Adipose tissue (tissue), 3 donors: ENCODE measurements around the gene LRIT1. TPM values are rescaled to one million over a fixed set of nuclear protein-coding genes. Genes with fewer than 3 reads are reported as not detected.
"Not testable (repeated sequence)": the region's sequence is repeated elsewhere in the genome, so short reads cannot be mapped to it uniquely, and the experiment has no call there.

Source experiments
- H3K27ac ChIP-seq: one replicate; pipeline ENCODE4 v1.5.1; 2013; ENCODE audit warnings: low read depth, low read length
- WGBS, 3 donors: extraction: QIAGEN DNeasy Blood & Tissue Kit; methylation state at CpG; one replicate each; pipeline ENCODE4 v1.1.7; 2013; 5-methylcytosine and 5-hydroxymethylcytosine counted together
- polyA plus RNA-seq, 3 donors: library from polyadenylated mRNA; stranded (reverse); fragments of 200-250 nt; gene quantifications; one replicate each; pipeline ENCODE4 v1.2.3, GENCODE V29; 2013
- donor health status: healthy with polysubstance abuse.
- donor health status: Bipolar disorder and iron deficiency.
- donor health status: healthy.

Gene LRIT1
- polyA plus RNA-seq, result not detected

DNA sequence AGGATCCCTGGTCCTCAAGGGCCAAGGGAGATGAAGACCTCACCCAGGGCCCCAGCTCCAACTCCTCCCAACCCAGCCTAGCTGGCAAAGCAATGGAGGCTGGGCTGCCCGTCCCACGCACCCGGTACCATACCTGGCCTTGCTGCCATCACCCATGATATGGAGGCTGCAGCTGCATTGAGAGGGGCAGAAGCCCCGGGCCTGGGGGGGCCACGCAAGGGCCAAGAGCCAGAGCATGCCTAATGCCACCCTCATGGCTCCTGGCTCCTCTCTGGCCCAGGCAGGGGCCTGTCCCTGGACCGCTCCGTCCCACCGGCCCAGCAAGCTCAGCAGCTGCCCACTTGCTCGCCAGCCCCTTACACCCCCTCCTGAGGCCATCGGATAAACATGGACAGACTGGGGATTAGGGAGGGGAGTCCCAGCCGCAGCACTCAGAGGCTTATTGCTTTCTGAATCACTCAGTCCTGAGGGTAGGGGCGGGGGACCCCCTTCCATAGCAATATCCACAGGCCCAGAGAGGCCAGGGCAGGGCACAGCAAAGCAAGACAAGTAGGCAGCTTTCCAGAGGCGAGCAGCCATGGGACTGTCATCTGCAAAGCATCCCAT is at the start of gene LRIT1:
TSS of gene LRIT1 (minus strand) at position 362 of the 606 bp plus-strand sequence. CDS start at position 255, 107 bp downstream.
- no peak within 1 kb of the TSS for H3K27ac ChIP-seq
- 78 to 84% (median 84%) methylated on average over 13 of the region's 13 CpGs for WGBS, 3 donors

DNA sequence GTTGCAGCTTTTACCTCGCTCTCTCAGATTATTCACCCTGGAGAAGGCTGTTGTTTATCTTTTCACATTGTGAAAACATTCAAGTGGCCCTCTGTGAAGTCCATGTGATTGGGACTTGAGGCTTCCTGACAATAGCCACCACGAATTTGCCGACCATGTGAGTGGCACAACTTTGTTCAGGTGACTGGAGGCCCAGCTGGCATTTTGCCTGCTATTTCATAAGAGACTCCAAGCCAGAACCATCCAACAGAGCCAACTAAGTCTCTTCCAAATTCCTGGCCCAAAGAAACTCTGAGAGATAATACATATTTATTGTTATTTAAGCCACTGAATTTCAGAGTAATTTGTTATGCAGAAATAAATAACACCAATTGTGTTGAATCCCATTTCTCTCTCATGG is 48.9 kb upstream of the LRIT1 start:
- no peak overlapping the region for H3K27ac ChIP-seq
- 55 to 70% (median 67%) methylated on average over 3 of the region's 3 CpGs for WGBS, 3 donors

DNA sequence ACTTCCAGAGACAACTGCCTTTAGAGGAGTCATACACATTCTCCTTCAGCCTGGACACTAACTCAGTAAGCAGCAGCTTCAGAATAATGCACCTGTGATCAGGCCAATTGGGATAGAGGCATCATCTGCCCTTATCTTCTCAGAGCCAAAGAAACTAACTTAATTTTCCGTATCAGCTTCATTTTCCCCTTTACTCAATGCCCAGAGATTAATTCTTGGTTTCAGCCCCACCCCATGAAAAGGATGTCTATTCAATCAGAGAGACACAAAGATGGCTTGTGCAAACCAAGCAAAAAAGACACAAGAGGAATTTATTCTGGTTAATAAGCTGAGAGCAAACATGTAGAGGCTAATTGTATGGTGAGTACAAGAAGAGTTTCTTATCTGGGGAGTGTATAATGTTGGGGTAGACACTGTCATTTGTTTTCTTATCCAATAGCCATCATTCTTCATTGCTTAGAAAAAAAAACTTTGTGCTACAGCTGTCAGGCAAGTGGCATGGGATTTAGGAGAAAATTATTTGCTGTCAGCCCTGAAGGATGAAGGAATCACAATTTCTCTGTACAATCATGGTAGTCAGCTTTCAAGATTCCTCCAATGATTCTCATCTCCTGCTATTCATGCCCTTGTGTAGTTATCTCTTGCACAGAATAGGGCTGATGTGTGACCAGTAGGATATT is 48.3 kb upstream of the LRIT1 start:
- H3K27ac ChIP-seq, result no peak overlapping the region
- 73 to 86% (median 79%) methylated on average over 1 of the region's 1 CpG for WGBS, 3 donors

- WGBS, 3 donors, result 48 to 92% (median 90%) methylated on average over 1 of the region's 1 CpG
- H3K27ac ChIP-seq, result no peak overlapping the region
These were observed 46.8 kb upstream of the LRIT1 start for GRCh38 chr10:84288151-84288550.

DNA sequence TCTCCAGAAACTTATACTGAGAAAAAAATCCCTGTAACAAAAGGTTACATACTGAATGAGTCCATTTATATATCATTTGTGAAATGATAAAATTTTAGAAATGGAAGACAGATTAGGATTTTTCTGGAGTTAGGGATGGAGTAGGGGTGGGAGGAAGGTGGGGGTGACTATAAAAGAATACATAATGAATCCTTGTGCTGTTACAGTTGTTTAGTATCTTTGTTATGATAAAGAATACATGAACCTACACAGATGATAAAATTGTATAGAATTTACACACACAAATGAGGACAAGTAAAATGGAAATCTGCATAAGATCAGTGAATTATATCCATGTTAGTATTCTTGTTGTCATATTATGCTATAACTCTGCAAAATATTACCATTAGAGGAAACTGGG is 45.3 kb upstream of the LRIT1 start:
- no peak overlapping the region for H3K27ac ChIP-seq

- 65 to 77% (median 70%) methylated on average over 28 to 30 of the region's 31 CpGs for WGBS, 3 donors
- not testable (repeated sequence) for H3K27ac ChIP-seq
These were observed 38.6 kb upstream of the LRIT1 start for GRCh38 chr10:84279876-84280475.

- H3K27ac ChIP-seq, result no peak overlapping the region
- WGBS, 3 donors, result 9 to 58% (median 45%) methylated on average over 1 of the region's 1 CpG
These were observed 29.4 kb upstream of the LRIT1 start for GRCh38 chr10:84270708-84271107.

GRCh38 chr10:84269773-84270172 is 28.4 kb upstream of the LRIT1 start:
- WGBS, 3 donors, result 62 to 77% (median 76%) methylated on average over 2 of the region's 2 CpGs
- H3K27ac ChIP-seq, result no peak overlapping the region

GRCh38 chr10:84269162-84269561 is 27.8 kb upstream of the LRIT1 start:
- 72 to 77% (median 74%) methylated on average over 1 of the region's 1 CpG for WGBS, 3 donors
- H3K27ac ChIP-seq, result no peak overlapping the region

GRCh38 chr10:84267503-84268126 is 26.3 kb upstream of the LRIT1 start:
- no peak overlapping the region for H3K27ac ChIP-seq
- 38 to 49% (median 48%) methylated on average over 7 of the region's 7 CpGs for WGBS, 3 donors

DNA sequence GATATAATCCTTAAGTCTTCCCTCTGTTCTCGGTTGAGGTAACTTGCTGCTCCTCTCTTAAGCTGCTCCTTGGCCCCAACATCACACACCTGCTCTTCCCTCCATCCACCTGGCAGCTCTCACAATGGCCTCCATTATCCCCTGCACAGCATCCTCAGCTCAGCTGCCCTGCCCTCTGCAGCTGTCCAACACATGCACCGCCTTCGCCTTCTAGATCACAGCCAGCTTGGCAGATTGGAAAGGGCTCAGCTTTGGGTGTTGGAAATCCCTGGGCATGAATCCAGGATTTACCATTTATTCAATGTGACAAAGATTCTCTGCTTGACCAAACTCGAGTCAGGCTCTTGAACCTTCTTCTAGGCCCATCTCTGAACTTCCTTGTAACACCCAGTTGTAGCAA is 24.1 kb upstream of the LRIT1 start:
- 70 to 88% (median 77%) methylated on average over 4 of the region's 4 CpGs for WGBS, 3 donors
- H3K27ac ChIP-seq, result no peak overlapping the region

DNA sequence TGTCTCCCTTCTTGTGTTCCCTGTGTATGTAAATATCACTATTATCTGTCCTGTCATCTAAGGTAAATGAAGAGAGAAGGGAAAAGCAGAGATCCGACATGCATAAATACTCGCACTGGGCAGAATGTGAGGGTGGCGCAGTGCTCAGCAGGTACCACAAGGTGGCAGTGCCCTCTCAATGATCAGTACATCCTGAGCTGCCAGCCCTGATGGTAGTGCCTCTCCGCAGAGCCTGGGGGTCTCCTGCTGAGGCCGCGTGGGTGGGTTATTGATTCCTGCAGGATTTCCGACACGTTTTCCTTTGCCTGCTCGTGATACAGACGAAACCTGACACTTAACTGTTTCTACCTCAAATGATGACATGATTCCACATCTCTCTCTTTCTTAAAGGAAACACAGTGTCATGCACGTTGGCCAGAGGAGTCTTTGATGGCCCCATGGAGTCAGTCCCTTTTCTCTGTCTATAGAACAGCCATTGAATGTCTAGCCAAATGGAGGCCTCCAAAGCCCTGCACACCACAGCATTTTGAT is 23.3 kb upstream of the LRIT1 start:
- 2 to 3% (median 2%) methylated on average over 11 of the region's 11 CpGs for WGBS, 3 donors
- H3K27ac ChIP-seq, result no peak overlapping the region

DNA sequence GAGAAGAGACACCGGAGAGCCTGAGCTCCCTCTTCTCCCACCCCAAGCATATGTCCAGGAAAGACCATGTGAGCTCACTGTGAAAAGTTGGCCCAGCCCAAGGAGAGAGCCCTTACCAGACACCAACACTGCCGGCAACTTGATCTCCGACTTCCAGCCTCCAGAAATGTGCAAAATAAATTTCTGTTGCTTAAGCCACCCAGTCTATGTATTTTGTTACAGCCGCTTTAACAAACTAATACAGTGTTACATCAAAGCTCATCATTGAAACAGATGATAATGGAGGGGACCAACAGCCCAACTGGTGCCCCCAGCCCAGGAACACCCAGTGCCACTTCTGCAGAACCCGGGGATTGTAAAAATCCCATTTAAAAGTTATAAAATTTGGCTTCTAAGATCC is 22.4 kb upstream of the LRIT1 start:
- 76 to 80% (median 80%) methylated on average over 5 of the region's 5 CpGs for WGBS, 3 donors
- H3K27ac ChIP-seq, result no peak overlapping the region

GRCh38 chr10:84262190-84262956 is 21.0 kb upstream of the LRIT1 start:
- WGBS, 3 donors, result 69 to 74% (median 73%) methylated on average over 13 of the region's 13 CpGs
- H3K27ac ChIP-seq, result no peak overlapping the region

GRCh38 chr10:84261236-84261915 is 20.0 kb upstream of the LRIT1 start:
- WGBS, 3 donors, result 78 to 88% (median 82%) methylated on average over 7 of the region's 7 CpGs
- H3K27ac ChIP-seq, result no peak overlapping the region

GRCh38 chr10:84258034-84258695 is 16.8 kb upstream of the LRIT1 start:
- no peak overlapping the region for H3K27ac ChIP-seq
- 80 to 87% (median 83%) methylated on average over 6 to 7 of the region's 7 CpGs for WGBS, 3 donors

- no peak overlapping the region for H3K27ac ChIP-seq
- 71 to 79% (median 75%) methylated on average over 15 of the region's 15 CpGs for WGBS, 3 donors
These were observed 16.1 kb upstream of the LRIT1 start for GRCh38 chr10:84257343-84258020.
